Breast epithelium (tissue), 3 donors: ENCODE data around the gene GPX2.

Experiments
- CTCF ChIP-seq, 3 donors: fragments of 450-650 bp; IDR thresholded peaks; one replicate each; pipeline ENCODE4 v1.5.1; 2016 to 2017; ENCODE audit warnings: antibody characterized with exemption in 3 of 3, mild to moderate bottlenecking in 3 of 3, moderate library complexity in 3 of 3
- POLR2AphosphoS5 ChIP-seq, 3 donors: sonication (generic); formaldehyde crosslinking; IDR thresholded peaks; one replicate each; pipeline ENCODE4 v1.6.1; 2017; ENCODE audit warnings: antibody characterized with exemption in 3 of 3

GRCh38 chr14:64938972-64939816 is 3.4 kb downstream of the GPX2 start:
- no peak for TF ChIP-seq CTCF (IDR thresholded peaks at IDR 0.05)
- no peak for TF ChIP-seq POLR2AphosphoS5 (IDR thresholded peaks at IDR 0.05)
